ENCODE results near the gene UFSP2.
A peak's percentile ranks its signal among the peaks of the same experiment; 100 is the strongest.

Gene UFSP2

GRCh38 chr4:185426960-185427688, 1.4 kb upstream of the UFSP2 start:
- DNase-seq, result no peak

DNA sequence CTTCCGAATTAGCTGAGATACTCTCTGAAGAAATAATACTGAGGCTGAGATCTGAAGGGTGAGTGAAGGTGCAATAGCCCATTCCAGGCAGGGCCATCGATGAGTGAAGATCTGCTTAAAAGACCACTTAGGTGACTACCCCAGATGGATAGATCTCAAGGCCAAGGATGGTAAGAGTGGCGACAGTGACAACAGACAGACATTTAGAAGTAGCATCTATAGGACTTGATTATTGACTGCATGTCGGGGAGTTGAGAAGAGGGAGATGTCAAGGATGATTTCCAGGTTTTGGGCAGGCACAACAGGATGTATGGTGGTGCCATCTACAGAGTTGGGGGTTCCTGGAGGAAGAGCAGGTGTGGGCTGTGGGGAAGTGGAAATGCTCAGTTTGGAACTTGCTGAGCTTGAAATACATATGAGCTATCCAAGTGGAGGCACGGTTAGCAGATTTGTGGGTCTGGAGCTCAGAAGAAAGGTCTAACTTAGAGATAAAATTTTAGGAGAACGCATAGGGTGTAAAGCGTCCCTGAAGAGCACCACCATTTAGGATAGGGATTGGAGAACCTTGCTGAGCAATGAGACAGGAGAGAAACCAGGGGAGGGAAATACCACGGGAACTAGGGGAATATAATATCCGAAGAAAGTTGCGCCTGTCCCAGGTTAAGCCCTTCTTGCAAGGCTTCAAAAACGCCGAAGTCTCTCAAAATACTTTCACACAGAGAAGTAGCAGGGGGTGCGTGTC, 688 bp downstream of the UFSP2 start:
- DNase-seq, result peak; percentile 18

- no peak for DNase-seq
Observed at GRCh38 chr4:185421366-185422124, 4.2 kb downstream of the UFSP2 start.

GRCh38 chr4:185416955-185417354, 8.8 kb downstream of the UFSP2 start:
- DNase-seq, result no peak

DNA sequence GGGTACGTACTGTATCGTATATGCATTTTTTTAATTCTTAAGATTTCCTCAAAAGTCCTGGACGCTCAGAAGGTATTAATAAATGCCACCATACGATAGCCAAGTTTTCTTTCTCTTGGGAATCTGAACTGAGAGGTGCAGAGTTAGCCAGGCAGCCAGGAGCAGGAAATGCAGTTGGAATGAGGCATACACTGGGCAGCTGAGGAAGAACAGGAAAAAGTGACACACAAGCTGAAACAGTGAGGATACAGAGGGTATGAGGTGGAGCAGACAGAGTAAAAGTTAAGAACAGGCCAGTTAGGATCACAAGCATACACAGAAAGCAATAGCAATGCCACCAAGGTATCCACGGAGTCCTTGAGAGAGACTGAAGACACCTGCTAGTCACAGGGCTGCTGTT, 13.4 kb downstream of the UFSP2 start:
- DNase-seq, result no peak

DNA sequence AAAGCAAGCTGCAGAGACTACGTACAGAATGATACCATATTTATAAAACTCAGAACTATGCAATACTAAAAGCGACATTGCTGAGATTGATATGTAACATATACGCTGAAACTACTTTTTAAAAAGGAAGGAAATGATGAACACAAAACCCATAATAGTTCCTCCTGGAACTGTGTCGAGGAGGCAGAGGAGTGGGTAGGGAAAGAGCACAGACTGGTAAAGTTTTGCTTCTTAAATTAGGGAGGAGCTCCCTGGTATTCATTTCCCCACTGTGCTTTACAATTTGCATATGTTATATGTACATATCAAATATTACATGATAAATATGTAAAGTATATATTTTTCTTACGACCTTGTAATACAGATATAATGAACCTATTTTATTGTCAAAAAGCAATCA, 13.9 kb downstream of the UFSP2 start:
- DNase-seq, result no peak

- DNase-seq, result no peak
Observed at GRCh38 chr4:185408432-185408831, 17.3 kb downstream of the UFSP2 start.

DNA sequence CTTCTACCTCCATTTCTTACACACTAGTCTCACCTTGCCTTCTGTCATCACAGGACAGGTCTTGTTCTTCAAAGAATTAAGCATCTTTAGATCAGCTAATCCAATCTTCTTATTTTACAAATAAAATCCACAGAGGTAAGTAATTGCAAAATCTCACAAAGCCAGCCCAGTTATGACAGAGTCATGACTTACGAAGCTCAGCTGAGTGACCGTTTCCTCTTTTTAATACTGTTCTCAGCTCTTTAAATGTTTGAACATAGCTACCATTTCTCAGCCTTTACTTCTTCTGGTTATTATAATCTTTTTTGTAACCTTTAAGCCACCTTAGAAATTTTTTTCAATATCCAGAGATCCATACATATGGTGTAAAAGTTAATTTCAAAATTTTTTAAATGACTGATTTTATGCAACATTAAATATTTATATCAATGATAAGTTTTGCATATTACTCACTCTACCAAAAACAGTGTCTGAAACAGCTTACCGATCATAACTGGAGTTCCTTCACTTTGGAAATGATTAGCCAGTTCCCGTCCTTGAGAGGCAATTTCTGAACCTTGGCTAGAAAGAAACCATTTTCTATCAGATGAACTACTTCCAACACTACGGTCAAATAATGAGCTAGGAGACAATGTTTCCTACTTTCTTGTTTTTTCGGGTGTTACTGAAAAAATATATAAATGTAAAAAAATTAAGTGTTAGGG, 20.3 kb downstream of the UFSP2 start:
- DNase-seq, result no peak

DNA sequence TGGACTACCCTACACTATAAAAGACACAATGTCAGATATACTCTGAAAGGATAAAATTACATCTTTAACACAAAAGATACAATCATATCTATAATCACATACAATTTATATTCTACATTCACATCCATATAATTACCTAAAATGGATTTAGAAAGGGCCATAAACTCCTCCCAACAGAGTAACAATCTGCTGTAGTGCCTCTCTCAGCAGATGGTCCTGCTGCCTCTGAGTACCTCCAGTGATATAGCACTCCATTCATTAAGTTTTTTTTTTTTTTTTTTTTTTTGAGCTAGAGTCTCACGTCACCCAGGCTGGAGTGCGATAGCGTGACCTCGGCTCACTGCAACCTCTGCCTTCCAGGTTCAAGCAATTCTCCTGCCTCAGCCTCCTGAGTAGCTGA, 21.7 kb downstream of the UFSP2 start:
- no peak for DNase-seq

DNA sequence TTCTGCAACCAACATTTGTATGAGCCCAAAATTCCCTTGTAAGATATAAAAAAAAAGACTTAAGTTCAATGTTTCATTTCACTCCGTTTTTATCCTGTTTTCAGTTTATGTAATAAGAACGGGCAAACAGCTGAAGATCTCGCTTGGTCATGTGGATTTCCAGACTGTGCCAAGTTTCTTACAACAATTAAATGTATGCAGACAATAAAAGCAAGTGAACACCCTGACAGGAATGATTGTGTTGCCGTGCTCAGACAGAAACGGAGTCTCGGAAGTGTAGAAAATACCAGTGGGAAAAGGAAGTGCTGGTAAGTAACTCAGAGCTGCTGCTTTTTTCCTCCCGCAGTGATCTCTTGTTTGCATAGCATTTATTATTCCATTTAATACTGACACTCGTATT, 26.3 kb downstream of the UFSP2 start:
- no peak for DNase-seq

DNA sequence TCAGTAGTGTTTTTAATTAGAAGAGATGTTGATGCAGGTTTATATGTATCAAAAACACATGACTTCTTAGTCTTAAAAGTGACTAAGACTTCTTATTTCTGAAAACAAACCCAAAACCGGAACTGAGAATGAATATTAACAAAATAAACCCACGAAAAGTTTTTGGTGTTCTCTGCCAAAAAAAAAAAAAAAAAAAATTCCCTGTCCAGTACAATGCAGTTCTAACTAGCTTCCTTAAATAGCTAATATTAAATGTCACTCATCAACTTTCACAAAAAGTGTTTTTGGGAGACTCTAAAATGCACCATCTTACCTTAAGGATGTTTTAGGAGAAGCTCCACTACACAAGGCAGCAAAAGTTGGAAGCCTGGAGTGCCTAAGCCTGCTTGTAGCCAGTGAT, 27.1 kb downstream of the UFSP2 start:
- DNase-seq, result no peak

DNA sequence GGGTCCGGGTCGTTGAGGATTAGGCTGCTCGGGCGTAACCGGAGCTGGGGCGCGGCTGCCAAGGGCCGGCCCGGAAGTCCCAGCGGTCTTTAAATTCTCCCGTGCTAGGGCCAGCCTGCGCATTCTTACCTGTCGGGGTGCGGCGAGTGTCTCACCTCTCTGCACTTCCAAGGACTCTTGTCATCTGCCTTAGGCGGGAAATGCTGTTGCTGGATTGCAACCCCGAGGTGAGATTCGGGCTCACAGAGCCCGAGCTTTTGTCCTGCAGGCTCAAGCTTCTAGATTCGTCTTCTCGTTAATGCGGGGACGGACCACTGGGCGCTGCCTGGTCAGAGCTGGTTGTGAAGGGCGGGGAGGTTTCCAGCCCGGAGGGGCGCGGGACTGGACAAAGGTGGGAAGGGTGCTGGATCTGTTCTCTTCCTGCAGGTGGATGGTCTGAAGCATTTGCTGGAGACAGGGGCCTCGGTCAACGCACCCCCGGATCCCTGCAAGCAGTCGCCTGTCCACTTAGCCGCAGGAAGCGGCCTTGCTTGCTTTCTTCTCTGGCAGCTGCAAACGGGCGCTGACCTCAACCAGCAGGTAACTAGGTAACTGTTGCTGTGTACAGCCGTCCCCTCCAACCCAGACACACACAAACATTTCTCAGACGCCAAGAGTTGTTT, 28.9 kb downstream of the UFSP2 start, which contains the start of gene ANKRD37:
Gene ANKRD37 (plus strand): TSS at position 118 of the 662 bp plus-strand sequence. CDS start 83 bp downstream, at position 201.
- no peak for DNase-seq

GRCh38 chr4:185395956-185396723, 29.6 kb downstream of the UFSP2 start:
- DNase-seq, result peak; percentile 97

DNA sequence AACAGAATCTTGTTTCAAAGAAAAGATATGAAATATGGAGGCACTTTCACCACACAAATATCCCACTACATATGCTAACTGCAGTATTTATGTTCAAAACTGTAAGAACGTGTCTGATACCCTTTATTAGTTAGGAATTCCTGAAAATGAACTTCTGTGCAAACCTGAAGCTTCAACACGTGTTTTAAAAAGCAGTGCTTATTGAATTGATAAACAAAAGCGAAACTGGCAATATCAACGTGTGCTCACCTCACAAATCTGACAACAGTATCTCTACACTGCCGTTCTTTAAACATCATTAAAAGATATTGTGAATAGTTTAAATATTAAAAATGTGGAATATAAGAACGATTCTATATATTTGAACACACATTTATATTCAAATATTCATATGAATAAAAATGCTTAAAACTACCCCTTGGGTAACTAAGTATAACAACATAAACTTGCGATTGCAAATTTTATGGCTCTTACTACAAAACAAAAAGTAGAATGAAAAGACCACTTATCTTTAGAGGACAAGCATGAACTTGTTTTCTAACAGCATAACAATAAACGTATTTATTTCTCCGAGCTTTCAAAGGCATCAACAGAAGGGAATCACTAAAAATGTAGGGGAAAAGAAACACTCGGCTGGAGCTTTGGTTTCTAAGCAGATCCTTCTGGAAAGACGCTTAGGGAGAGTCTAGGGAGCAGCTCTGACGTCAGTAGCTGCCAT, 30.4 kb downstream of the UFSP2 start, which contains the start of gene LRP2BP:
Gene LRP2BP (minus strand): TSS at position 687 of the 718 bp plus-strand sequence. CDS start 17,738 bp downstream, outside the sequence.
- peak; percentile 43 for DNase-seq

- DNase-seq, result peak; percentile 34
Observed at GRCh38 chr4:185394568-185395237, 31.1 kb downstream of the UFSP2 start.

DNA sequence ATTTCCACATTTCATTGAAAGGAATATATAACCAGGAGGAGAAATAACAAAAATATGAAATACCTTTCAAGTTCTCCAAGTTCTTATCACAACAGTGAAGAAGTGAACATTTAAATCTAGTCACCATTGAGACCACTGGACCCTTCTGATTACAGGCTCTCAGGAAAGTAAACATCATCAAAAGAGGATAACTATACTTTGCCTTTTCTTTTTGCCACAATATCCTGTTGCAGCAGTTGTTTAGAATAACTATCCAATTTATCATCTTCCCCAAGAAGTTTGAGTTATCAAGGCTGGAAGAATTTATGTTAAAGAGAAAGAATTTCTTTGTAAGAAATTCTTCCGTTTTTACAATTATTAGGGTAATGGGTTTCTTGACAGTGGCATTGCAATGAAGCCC, 33.6 kb downstream of the UFSP2 start:
- no peak for DNase-seq

GRCh38 chr4:185390941-185391340, 34.8 kb downstream of the UFSP2 start:
- DNase-seq, result no peak

DNA sequence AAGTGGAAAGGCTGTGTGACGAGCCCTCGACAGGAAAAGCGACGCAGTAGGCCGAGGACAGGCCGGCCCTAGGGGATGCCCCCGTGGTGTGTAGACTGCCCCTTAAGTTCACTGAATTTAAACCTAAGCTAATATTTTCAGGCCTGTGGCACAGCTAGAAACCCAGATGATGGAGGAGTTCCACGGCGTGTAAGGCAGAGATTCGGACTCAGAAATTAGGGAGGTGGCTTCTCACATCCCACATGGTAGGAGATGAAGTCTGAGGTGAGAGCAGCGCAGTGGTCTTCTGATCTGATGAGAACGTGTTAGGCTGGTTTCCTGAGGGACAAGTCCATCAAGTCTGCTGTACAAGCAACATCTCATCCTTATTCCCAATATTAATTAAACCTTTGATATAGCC, 37.8 kb downstream of the UFSP2 start:
- DNase-seq, result no peak

- peak; percentile 53 for DNase-seq
Observed at GRCh38 chr4:185384930-185385331, 40.8 kb downstream of the UFSP2 start.

DNA sequence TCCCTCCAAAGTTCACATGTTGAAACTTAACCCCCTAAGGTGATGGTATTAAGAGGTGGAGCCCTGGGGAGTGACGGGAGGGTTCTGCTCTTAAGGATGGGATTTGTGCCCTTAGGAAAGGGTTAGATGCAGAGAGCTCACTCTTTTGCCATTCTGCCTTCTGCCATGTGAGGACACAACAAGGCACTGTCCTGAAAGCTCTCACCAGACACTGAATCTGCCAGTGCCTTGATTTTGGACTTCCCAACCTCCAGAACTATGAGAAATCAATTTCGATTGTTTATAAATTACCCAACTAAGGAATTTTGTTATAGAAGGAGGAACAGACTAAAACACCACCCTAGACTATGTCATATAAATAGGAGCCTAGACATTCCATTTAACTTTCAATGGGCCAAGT, 41.7 kb downstream of the UFSP2 start:
- no peak for DNase-seq
